GM20431 (cell line): ENCODE results near the gene C19orf53.
"Not testable (repeated sequence)": the region's sequence is repeated elsewhere in the genome, so short reads cannot be mapped to it uniquely, and the experiment has no call there.

ENCODE experiments used
- in situ Hi-C: fragments of 300-500 bp; cut with MseI, MboI; formaldehyde crosslinking; loops from one replicate; pipeline ENCODE4 v1.15.0; 2020; ENCODE audit warnings: low sequenced_read_pairs; ENCODE audit not compliant: unreplicated experiment

C19orf53 gene

DNA sequence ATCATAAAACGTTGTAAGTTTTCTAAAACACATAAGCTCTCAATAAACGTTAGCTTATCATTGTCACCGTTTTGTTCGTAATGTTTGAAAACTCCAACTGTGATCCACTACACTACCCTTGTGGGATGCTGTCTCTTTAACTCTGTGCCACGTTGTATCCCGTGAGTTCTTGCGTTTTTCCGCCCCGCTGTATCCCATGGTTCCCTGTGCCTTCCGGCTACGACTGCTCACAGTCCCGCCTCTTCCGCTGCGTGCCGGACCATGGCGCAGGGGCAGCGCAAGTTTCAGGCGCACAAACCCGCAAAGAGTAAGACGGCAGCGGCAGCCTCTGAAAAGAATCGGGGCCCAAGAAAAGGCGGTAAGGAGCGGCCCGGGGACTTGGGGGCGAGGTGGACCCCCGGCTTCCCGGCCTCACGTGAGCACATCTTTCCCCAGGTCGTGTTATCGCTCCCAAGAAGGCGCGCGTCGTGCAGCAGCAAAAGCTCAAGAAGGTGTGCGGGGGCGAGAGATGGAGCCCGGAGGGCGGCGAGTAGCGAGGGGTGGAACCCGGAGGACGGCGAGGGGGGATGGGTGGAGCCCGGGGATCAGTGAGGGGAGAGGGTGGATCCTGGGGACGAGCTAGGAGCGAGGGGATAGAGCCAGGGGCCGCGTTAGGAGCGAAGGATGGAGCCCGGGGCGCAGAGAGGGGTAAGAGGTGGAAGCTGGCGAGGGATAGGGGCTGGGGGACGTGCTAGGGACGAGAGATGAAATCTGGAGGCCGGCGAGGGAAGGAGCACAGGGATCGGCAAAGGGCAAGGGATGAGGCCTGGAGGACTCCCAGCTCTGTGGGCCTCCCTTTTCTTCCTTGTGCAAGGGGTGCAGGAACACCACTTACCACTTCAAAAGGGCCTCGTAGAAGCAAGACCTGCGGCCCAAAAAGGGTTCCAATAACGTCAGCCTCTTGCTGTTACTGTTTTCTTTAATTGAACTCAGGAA, at the start of gene C19orf53:
TSS of gene C19orf53 (plus strand) at position 240 of the 975 bp plus-strand sequence. CDS start at position 262, 22 bp downstream.
- in situ Hi-C loops = no loop called here

GRCh38 chr19:13726323-13726722, 47.9 kb upstream of the C19orf53 start:
- in situ Hi-C loops = no loop called here

DNA sequence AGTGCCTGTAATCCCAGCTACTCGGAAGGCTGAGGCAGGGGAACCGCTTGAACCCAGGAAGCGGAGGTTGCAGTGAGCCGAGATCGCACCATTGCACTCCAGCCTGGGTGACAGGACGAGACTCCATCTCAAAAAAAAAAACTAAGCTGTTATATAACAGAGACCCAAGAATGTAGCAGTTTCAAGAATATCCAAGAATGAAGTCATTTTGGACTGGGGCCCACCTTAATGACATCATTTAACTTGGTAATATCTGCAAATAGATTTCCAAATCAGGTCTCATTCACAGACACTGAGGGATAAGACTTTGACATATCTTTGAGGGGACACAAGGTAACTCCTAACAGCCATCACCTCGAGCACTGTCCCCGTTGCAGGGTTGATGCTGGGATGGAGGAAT, 46.5 kb upstream of the C19orf53 start:
- in situ Hi-C loops = no loop called here

DNA sequence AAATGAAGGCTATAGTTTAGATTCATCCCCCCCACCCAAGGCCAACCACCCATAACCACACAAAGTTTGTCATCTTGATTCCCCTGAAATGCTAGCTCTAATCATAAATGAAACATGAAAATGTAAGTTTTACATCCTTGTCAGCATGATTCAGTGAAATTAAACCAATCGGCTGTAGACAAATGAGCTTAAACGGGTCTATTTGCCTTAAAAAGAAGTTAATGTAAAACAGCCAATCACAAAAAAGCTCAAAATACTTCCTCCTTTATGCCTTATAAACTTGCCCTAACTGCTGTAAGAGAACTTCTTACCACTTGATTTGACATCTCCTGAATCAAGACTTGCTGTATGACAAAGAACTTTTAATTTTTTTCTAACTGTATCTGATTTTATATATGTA, 44.4 kb upstream of the C19orf53 start:
- in situ Hi-C loops = no loop called here

DNA sequence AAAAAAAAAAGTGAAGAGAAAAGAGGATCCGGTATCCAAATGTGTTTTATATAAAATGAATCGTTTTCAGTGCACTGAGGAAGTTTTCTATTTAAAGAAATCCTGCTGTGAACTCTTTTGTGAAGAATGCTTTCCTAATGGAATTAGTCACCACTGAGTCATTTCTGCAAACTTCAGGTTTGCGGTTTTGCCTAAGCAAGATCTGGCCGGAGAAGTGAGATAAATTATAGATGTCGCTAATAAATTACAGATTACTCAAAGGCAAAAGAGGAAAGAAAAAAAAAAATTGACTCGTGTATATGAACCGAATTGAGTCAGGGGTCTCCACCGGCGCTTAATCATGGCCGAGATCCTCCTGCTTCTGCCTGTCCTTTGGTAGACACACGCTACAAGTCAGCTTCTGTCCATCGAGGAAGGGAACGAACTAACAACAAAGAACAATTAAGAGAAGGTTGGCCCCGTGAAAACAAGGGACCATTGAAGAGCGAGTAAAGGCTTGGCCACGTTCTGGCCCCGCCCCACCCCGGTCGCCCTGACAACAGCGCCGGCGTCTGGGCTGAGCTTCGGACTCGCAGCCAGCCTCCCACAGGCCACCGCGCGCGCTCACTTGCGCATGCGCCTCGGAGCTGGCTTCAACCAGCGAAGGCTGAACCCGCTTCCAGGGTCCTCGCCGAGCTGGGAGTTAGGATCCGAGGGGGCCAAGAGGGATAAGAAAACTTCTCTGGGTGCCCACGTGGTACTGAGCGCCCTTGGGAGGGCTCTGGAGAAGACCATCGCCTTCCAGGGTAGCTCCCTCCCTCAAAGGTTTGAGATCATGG, 42.9 kb upstream of the C19orf53 start:
- in situ Hi-C loops = no loop called here

DNA sequence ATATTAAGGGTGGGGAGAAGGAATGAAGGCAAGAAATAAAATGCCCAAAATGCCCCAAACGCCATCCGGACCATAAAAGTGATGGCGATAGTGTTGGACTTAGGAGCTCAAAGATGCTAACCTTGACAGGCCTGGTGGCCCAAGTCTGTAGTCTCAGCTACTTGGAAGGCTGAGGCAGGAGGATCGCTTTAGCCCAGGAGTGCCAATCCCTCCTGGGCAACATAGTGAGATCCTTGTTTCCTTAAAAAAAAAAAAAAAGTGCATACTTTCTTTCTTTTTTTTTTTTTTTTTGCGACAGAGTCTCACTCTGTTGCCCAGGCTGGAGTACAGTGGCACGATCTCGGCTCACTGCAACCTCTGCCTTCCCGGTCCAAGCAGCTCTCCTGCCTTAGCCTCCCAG, 41.9 kb upstream of the C19orf53 start:
- in situ Hi-C loops = no loop called here

DNA sequence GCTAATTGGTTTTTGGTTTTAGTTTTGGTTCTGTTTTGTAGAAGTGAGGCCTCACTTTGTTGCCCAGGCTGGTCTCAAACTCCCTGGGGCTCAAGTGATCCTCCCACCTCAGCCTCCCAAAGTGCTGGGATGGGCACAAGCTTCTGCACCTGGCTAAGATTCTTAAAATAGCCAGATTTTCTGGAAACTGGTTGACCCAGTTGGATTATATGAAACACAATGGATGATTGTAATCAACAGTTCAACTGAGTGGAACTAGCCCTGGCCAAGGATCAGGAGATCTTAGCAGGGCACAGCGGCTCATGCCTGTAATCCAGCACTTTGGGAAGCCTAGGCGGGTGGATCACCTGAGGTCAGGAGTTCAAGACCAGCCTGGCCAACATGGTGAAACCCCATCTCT, 39.5 kb upstream of the C19orf53 start:
- in situ Hi-C loops = no loop called here

- in situ Hi-C loops = no loop called here
These were observed 36.2 kb upstream of the C19orf53 start for GRCh38 chr19:13738073-13738472.

DNA sequence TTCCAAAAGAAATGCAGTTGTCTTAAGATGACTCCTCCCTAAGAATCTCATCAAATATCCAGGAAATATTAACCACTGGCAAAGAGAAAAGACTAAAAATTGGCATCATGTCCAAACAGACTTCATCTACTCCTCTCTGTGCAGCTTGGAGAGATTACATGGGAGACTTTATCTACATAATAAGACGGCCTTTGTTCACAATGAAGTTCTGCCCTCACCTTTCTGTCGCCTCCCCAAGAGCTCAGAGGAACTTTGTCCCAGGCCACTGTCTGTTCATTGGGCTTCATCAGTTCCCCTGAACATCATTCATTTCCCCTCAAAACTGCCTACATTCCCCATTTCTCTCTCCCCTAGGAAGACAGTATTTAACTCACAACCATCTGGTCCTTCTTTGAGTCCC, 32.4 kb upstream of the C19orf53 start:
- in situ Hi-C loops = no loop called here

- in situ Hi-C loops = no loop called here
These were observed 31.5 kb upstream of the C19orf53 start for GRCh38 chr19:13742756-13743155.

DNA sequence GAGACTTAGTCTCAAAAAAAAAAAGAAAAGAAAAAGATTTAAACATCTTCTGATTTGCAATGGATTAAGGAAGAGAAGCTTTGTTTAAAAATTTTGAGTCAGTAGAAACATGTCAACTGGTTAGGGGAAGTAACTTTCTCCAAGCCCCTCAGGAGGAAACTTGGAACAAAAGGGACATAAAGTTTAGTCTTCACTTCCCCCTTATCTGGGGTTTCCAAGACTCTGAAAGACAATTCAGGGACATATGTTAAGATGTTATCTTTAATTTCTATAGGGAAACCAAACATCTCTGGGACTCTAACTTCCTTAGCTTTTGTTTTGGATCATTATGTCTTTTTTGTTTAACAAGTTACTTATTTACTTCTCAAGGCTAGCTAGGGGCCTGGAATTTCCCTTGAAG, 30.1 kb upstream of the C19orf53 start:
- in situ Hi-C loops = no loop called here

DNA sequence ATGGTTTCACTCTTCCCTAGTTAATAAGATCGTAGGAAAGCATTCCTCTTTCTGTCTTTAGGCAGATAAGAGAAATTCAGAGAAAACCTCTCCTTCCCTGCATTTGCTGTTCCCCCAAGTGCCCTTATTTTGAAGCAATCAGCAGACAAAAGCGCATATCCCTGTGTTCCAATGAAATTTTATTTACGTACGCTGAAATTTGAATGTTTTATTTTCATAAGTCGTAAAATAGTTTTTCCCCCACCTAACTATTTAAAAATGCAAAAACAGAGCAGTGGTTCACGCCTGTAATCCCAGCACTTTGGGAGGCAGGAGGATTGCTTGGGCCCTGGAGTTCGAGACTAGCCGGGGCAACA, 27.2 kb upstream of the C19orf53 start:
- in situ Hi-C loops = no loop called here

DNA sequence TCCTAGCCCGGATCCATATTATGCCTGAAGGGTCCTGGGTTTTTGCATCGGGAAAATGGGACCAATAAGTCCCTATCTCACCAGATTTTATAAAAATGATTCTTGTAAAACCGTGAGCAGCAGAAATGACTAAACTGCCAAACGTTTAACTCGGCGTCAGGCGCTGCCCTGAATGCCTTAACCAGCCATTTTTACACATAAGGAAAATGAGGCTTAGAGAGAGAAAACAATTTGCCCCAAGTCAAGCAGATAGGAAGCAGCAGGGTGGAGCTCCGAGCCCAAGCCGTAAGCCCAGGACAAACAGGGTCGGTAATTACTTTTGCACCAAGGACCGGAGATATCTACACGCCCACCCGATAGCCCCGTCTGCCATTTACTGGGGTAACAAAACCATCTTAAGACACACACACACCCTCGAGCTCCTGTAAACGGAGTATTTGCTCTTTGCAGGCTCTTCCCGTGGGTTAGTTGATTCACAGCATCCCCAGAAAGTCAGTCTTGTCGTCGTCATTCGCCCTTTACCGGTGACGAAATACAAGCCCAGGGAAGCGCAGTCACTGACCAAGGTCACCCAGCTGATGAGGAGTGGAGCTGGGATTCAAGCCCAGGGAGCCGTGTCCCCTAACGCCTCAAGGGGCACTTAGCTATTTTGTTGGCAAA, 26.0 kb upstream of the C19orf53 start:
- in situ Hi-C loops = no loop called here

DNA sequence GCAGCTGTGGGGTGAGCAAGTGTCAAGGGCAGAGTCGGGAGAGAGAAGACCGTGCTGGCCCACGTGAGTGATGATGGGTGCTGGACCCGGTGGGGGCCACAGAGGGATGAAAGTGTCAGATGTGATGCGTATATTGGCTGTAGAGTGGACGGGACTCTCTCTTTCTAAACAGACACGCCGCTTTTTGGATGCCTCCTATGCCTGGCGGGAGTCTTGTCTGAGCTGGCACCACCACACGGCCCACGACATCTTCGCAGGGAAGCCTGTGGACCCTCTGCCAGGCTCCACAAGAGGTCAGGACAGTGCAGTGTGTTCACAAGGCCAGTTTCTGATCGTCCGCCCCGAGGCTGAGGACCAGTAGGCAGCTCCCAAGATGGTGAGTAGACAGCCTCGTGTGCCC, 22.8 kb upstream of the C19orf53 start:
- in situ Hi-C loops = no loop called here

GRCh38 chr19:13753622-13754021, 20.6 kb upstream of the C19orf53 start:
- in situ Hi-C loops = not testable (repeated sequence)

DNA sequence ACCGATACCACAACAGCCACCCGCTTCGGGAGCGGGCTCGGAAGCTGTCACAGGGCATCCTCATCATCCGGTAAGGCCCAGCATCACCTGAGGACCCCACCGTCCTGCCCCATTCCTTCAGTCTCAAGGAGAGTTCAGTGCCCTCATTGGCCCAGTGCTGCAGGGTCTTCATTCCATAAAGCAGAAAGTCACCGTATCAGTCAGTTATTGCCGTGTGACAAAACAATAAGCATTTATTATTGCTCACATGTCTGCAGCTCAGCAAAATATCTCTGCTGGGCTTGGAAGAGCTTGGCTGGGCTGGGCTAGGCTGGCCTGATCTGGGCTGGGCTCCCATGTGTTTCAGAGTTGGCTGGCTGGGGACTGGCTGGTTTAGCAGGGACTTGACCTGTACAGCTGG, 18.0 kb upstream of the C19orf53 start:
- in situ Hi-C loops = no loop called here

DNA sequence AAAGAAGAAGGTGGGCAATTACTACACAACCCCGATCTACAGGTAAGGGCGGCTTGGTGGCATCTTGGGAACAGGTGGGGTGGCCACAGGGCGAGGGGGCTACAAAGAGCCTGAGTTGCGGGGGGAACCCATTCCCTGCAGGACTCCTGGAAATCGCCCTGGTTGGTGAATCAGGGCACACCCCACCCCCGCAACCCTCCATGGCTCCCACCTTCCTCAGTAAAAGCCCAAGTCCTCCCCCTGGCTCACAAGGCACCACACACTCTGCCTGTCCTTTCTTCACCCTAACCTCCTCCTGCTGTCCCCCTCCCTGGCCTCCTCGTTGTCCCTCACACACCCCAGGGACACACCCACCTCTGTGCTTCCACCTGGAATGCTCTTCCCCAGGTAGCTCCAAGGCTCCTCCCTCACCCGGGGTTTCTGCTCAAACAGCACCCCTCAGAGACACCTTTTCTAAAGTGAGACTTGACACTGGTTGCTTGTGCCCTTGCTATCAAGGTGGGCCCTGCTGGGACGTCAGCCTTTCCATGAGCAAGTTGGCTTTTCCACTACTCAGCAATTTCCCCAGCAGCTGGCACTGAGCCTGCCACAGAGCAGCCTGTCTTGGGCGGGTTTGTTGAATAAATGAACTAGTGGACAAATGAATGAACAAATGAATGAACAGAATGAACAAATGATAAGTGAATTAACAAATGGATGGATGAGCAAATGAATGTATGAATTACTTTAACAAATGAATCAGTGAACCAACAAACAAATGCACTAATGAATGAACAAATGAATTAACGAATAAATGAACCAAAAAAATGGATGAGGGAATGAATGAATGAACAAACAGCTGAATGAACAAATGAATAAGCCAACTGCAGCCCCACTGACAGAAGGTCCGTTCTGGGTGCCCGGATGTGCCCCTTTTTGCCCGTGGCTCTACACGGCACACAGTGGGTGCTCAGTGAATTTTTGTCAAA, 16.2 kb upstream of the C19orf53 start:
- in situ Hi-C loops = no loop called here

DNA sequence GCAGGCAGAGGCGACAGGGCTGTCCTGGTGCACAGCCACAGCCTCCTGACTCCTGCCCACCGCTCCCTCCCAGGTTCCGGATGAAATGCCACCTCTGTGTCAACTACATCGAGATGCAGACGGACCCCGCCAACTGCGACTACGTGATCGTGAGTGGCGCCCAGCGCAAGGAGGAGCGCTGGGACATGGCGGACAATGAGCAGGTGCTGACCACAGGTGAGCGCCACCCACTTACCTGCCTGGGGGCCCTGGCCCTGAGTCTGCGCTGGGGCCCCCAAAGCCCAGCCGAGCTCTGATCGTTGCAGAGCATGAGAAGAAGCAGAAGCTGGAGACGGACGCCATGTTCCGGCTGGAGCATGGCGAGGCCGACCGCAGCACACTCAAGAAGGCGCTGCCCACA, 15.5 kb upstream of the C19orf53 start:
- in situ Hi-C loops = no loop called here

DNA sequence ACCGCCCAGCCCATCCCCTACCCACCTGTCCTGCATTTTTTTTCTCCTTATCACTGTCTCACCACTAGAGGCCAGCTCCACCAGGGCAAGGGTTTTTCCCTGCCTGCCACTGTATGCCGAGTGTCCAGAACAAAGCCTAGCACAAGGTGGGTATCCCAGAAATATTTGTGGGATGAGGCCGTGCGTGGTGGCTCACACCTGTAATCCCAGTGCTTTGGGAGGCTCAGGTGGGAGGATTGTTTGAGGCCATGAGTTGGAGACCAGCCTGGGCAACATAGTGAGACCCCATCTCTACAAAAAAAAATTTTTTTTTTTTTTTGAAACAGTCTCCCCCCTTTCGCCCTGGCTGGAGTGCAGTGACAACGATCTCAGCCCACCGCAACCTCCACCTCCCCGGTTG, 12.8 kb upstream of the C19orf53 start:
- in situ Hi-C loops = no loop called here
